SK-N-SH treated with all-trans-retinoic acid at 6 μM for 48 hours (cell line): ENCODE data around the gene FAM240B.

Experiments
- ATAC-seq: fragments of 200-7000 bp; cut with Tn5 transposase; 3 replicates; pipeline ENCODE4 v1.9.1; 2020; ENCODE audit warnings: mild to moderate bottlenecking, moderate library complexity
- ARNTL ChIP-seq: fragments of 450-650 bp; formaldehyde crosslinking; IDR thresholded peaks from 2 replicates; pipeline ENCODE4 v1.5.0; 2020; ENCODE audit warnings: low read depth, mild to moderate bottlenecking, moderate library complexity, borderline replicate concordance
- BACH2 ChIP-seq: fragments of 250-450 bp; sonication (Bioruptor Pico); IDR thresholded peaks from 2 replicates; pipeline ENCODE4 v1.9.0; 2021; ENCODE audit warnings: mild to moderate bottlenecking, borderline replicate concordance
- CREB5 ChIP-seq: fragments of 250-450 bp; sonication (Bioruptor Pico); IDR thresholded peaks from 2 replicates; pipeline ENCODE4 v1.5.1; 2020; ENCODE audit warnings: low read depth, mild to moderate bottlenecking, moderate library complexity
- CSDC2 ChIP-seq: fragments of 250-450 bp; sonication (Bioruptor Pico); IDR thresholded peaks from 2 replicates; pipeline ENCODE4 v1.5.0; 2020; ENCODE audit warnings: mild to moderate bottlenecking, moderate library complexity
- ESRRG ChIP-seq: fragments of 250-450 bp; sonication (Bioruptor Pico); IDR thresholded peaks from 2 replicates; pipeline ENCODE4 v1.6.1; 2021; ENCODE audit warnings: mild to moderate bottlenecking
- GLIS3 ChIP-seq: fragments of 250-450 bp; sonication (Bioruptor Pico); IDR thresholded peaks from 2 replicates; pipeline ENCODE4 v1.5.0; 2020; ENCODE audit warnings: mild to moderate bottlenecking, moderate library complexity
- ISL1 ChIP-seq: fragments of 250-450 bp; sonication (Bioruptor Pico); IDR thresholded peaks from 2 replicates; pipeline ENCODE4 v2.1.2; 2022; ENCODE audit warnings: mild to moderate bottlenecking, moderate library complexity
- OSR1 ChIP-seq: fragments of 250-450 bp; sonication (Bioruptor Pico); IDR thresholded peaks from 2 replicates; pipeline ENCODE4 v1.8.0; 2022; ENCODE audit warnings: moderate library complexity, mild to moderate bottlenecking, inconsistent platforms
- PATZ1 ChIP-seq: fragments of 250-450 bp; sonication (Bioruptor Pico); IDR thresholded peaks from 2 replicates; pipeline ENCODE4 v1.8.0; 2020; ENCODE audit warnings: mild to moderate bottlenecking, moderate library complexity, borderline replicate concordance
- RARB ChIP-seq: fragments of 250-450 bp; sonication (Bioruptor Pico); IDR thresholded peaks from 2 replicates; pipeline ENCODE4 v1.8.0; 2021; ENCODE audit warnings: mild to moderate bottlenecking, moderate library complexity
- SNAI2 ChIP-seq: fragments of 250-450 bp; sonication (Bioruptor Pico); IDR thresholded peaks from 2 replicates; pipeline ENCODE4 v1.5.0; 2020; ENCODE audit warnings: mild to moderate bottlenecking, moderate library complexity
- TCF4 ChIP-seq: fragments of 250-450 bp; sonication (Bioruptor Pico); IDR thresholded peaks from 2 replicates; pipeline ENCODE4 v1.8.0; 2021; ENCODE audit warnings: mild to moderate bottlenecking, moderate library complexity, borderline replicate concordance
- ZC3H10 ChIP-seq: fragments of 250-450 bp; sonication (Bioruptor Pico); IDR thresholded peaks from 2 replicates; pipeline ENCODE4 v1.5.1; 2021; ENCODE audit warnings: mild to moderate bottlenecking, moderate library complexity
- ZFP3 ChIP-seq: fragments of 250-450 bp; sonication (Bioruptor Pico); IDR thresholded peaks from 2 replicates; pipeline ENCODE4 v1.5.0; 2020; ENCODE audit warnings: mild to moderate bottlenecking, moderate library complexity
- ZFP30 ChIP-seq: fragments of 450-650 bp; formaldehyde crosslinking; IDR thresholded peaks from 2 replicates; pipeline ENCODE4 v1.5.0; 2022; ENCODE audit warnings: mild to moderate bottlenecking, moderate library complexity
- ZNF565 ChIP-seq: fragments of 450-650 bp; formaldehyde crosslinking; conservative IDR thresholded peaks from 2 replicates; pipeline ENCODE4 v1.5.0; 2020; ENCODE audit warnings: low read depth, mild to moderate bottlenecking, moderate library complexity
- ZNF70 ChIP-seq: fragments of 450-650 bp; formaldehyde crosslinking; IDR thresholded peaks from 2 replicates; pipeline ENCODE4 v1.5.0; 2020; ENCODE audit warnings: mild to moderate bottlenecking, moderate library complexity
- ZNF8 ChIP-seq: fragments of 450-650 bp; formaldehyde crosslinking; IDR thresholded peaks from 2 replicates; pipeline ENCODE4 v1.5.0; 2020; ENCODE audit warnings: mild to moderate bottlenecking, moderate library complexity
- TF ChIP-seq, protein P1 (sequence below): fragments of 250-450 bp; sonication (Bioruptor Pico); IDR thresholded peaks from 2 replicates; pipeline ENCODE4 v1.5.1; 2021; ENCODE audit warnings: mild to moderate bottlenecking, moderate library complexity
- TF ChIP-seq, protein P2 (sequence below): fragments of 250-450 bp; sonication (Bioruptor Pico); IDR thresholded peaks from 2 replicates; pipeline ENCODE4 v1.8.0; 2021; ENCODE audit warnings: low read depth, mild to moderate bottlenecking, moderate library complexity, borderline replicate concordance
- TF ChIP-seq, protein P3 (sequence below): fragments of 250-450 bp; sonication (Bioruptor Pico); IDR thresholded peaks from 2 replicates; pipeline ENCODE4 v1.5.0; 2020; ENCODE audit warnings: mild to moderate bottlenecking, moderate library complexity

Gene FAM240B

GRCh38 chr9:38680837-38681445, 39.0 kb downstream of the FAM240B start:
- ATAC-seq: no peak
- no peak for TF ChIP-seq ISL1 (CRISPR knock-in tag)
- TF ChIP-seq ZFP30 (CRISPR knock-in tag): no peak
- no peak for TF ChIP-seq TCF4 (CRISPR knock-in tag)
- no peak for TF ChIP-seq OSR1 (CRISPR knock-in tag)
- no peak for TF ChIP-seq ZNF8
- TF ChIP-seq ESRRG (CRISPR knock-in tag): no peak
- no peak for TF ChIP-seq RARB (CRISPR knock-in tag)
- no peak for TF ChIP-seq BACH2 (CRISPR knock-in tag)
- TF ChIP-seq ZC3H10 (CRISPR knock-in tag): no peak
- TF ChIP-seq, protein P1, sequence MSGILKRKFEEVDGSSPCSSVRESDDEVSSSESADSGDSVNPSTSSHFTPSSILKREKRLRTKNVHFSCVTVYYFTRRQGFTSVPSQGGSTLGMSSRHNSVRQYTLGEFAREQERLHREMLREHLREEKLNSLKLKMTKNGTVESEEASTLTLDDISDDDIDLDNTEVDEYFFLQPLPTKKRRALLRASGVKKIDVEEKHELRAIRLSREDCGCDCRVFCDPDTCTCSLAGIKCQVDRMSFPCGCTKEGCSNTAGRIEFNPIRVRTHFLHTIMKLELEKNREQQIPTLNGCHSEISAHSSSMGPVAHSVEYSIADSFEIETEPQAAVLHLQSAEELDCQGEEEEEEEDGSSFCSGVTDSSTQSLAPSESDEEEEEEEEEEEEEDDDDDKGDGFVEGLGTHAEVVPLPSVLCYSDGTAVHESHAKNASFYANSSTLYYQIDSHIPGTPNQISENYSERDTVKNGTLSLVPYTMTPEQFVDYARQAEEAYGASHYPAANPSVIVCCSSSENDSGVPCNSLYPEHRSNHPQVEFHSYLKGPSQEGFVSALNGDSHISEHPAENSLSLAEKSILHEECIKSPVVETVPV (CRISPR knock-in tag): no peak
- no peak for TF ChIP-seq PATZ1 (CRISPR knock-in tag)
- TF ChIP-seq ARNTL (CRISPR knock-in tag): no peak
- TF ChIP-seq CSDC2 (CRISPR knock-in tag): no peak
- TF ChIP-seq ZNF565 (CRISPR knock-in tag): no peak
- TF ChIP-seq GLIS3: no peak

GRCh38 chr9:38677660-38678303, 42.2 kb downstream of the FAM240B start:
- no peak for ATAC-seq
- no peak for TF ChIP-seq ZNF565 (CRISPR knock-in tag)
- TF ChIP-seq OSR1 (CRISPR knock-in tag): no peak
- no peak for TF ChIP-seq CSDC2 (CRISPR knock-in tag)
- TF ChIP-seq ZFP30 (CRISPR knock-in tag): no peak
- no peak for TF ChIP-seq BACH2 (CRISPR knock-in tag)
- TF ChIP-seq ZC3H10 (CRISPR knock-in tag): no peak
- TF ChIP-seq ARNTL (CRISPR knock-in tag): no peak
- TF ChIP-seq PATZ1 (CRISPR knock-in tag): no peak
- TF ChIP-seq SNAI2 (CRISPR knock-in tag): no peak
- TF ChIP-seq, protein P2, sequence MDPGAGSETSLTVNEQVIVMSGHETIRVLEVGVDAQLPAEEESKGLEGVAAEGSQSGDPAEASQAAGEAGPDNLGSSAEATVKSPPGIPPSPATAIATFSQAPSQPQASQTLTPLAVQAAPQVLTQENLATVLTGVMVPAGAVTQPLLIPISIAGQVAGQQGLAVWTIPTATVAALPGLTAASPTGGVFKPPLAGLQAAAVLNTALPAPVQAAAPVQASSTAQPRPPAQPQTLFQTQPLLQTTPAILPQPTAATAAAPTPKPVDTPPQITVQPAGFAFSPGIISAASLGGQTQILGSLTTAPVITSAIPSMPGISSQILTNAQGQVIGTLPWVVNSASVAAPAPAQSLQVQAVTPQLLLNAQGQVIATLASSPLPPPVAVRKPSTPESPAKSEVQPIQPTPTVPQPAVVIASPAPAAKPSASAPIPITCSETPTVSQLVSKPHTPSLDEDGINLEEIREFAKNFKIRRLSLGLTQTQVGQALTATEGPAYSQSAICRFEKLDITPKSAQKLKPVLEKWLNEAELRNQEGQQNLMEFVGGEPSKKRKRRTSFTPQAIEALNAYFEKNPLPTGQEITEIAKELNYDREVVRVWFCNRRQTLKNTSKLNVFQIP (CRISPR knock-in tag): no peak
- no peak for TF ChIP-seq ZFP3 (CRISPR knock-in tag)
- no peak for TF ChIP-seq CREB5
- no peak for TF ChIP-seq ZNF70 (CRISPR knock-in tag)
- no peak for TF ChIP-seq ESRRG (CRISPR knock-in tag)
- TF ChIP-seq, protein P3, sequence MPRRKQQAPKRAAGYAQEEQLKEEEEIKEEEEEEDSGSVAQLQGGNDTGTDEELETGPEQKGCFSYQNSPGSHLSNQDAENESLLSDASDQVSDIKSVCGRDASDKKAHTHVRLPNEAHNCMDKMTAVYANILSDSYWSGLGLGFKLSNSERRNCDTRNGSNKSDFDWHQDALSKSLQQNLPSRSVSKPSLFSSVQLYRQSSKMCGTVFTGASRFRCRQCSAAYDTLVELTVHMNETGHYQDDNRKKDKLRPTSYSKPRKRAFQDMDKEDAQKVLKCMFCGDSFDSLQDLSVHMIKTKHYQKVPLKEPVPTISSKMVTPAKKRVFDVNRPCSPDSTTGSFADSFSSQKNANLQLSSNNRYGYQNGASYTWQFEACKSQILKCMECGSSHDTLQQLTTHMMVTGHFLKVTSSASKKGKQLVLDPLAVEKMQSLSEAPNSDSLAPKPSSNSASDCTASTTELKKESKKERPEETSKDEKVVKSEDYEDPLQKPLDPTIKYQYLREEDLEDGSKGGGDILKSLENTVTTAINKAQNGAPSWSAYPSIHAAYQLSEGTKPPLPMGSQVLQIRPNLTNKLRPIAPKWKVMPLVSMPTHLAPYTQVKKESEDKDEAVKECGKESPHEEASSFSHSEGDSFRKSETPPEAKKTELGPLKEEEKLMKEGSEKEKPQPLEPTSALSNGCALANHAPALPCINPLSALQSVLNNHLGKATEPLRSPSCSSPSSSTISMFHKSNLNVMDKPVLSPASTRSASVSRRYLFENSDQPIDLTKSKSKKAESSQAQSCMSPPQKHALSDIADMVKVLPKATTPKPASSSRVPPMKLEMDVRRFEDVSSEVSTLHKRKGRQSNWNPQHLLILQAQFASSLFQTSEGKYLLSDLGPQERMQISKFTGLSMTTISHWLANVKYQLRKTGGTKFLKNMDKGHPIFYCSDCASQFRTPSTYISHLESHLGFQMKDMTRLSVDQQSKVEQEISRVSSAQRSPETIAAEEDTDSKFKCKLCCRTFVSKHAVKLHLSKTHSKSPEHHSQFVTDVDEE (CRISPR knock-in tag): no peak
